Spleen (tissue), 7 donors: ENCODE results near the gene TRAF7.

Experiments
- POLR2A ChIP-seq, 3 donors: fragments of 450-650 bp; IDR thresholded peaks; one replicate each; pipeline ENCODE4 v1.5.1; 2017; ENCODE audit warnings: antibody characterized with exemption in 3 of 3, mild to moderate bottlenecking in 1 of 3
- POLR2AphosphoS5 ChIP-seq, 3 donors: sonication (generic); formaldehyde crosslinking; IDR thresholded peaks; one replicate each; pipeline ENCODE4 v1.5.1; 2017; ENCODE audit warnings: antibody characterized with exemption in 3 of 3
- TF ChIP-seq, protein P1 (sequence below), 11 experiments: fragments of 200-600 bp in 7 of 11; fragments of 450-650 bp in 4 of 11; sonication (generic) in 4 of 11; IDR thresholded peaks in 8 of 11; conservative IDR thresholded peaks in 3 of 11; 1 replicate in 7 of 11; 2 replicates in 4 of 11; pipeline versions ENCODE4 v1.4.0 to v1.8.0; 2016 to 2021; ENCODE audit warnings: antibody characterized with exemption in 11 of 11, inconsistent platforms in 4 of 11, mild to moderate bottlenecking in 1 of 11
- donor health status: DM: no; HTN: no; CAD: no; lungs with moderate emphysema.
- donor health status: DM: no; HTN: no; CAD: no.
- donor health status: DM: no; HTN: no; CAD: no.

DNA sequence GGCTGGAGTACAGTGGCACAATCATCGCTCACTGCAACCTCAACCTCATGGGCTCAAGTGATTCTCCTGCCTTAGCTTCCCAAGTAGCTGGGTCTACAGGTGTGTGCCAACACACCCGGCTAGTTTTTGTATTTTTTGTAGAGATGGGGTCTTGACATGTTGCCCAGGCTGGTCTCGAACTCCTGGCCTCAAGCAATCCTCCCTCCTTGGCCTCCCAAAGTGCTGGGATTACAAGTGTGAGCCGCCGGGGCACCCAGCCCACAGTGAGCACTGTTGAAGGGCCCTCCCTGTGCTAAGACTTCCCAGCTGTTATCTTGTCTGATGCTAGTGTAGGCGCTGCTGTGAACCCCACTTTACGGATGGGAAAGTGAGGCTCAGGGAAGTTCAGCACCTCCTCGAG lies 32.8 kb downstream of the TRAF7 start:
- TF ChIP-seq POLR2A (IDR thresholded peaks at IDR 0.05) (no peak), POLR2AphosphoS5 (IDR thresholded peaks at IDR 0.05) (no peak)
- TF ChIP-seq, protein P1, sequence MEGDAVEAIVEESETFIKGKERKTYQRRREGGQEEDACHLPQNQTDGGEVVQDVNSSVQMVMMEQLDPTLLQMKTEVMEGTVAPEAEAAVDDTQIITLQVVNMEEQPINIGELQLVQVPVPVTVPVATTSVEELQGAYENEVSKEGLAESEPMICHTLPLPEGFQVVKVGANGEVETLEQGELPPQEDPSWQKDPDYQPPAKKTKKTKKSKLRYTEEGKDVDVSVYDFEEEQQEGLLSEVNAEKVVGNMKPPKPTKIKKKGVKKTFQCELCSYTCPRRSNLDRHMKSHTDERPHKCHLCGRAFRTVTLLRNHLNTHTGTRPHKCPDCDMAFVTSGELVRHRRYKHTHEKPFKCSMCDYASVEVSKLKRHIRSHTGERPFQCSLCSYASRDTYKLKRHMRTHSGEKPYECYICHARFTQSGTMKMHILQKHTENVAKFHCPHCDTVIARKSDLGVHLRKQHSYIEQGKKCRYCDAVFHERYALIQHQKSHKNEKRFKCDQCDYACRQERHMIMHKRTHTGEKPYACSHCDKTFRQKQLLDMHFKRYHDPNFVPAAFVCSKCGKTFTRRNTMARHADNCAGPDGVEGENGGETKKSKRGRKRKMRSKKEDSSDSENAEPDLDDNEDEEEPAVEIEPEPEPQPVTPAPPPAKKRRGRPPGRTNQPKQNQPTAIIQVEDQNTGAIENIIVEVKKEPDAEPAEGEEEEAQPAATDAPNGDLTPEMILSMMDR (IDR thresholded peaks at IDR 0.05 in 8 of 11, conservative IDR thresholded peaks at IDR 0.05 in 3 of 11) = no peak
